GM12872 (cell line): ENCODE results near the gene CFAP20DC.

Experiments used
- CTCF ChIP-seq: IDR thresholded peaks from 3 replicates; pipeline ENCODE4 v1.5.1; 2011; ENCODE audit warnings: low read depth, mild to moderate bottlenecking, low read length, moderate library complexity; ENCODE audit not compliant: insufficient read depth

Gene CFAP20DC

GRCh38 chr3:58696093-58696492 lies 353.7 kb downstream of the CFAP20DC start:
- no peak for TF ChIP-seq CTCF

DNA sequence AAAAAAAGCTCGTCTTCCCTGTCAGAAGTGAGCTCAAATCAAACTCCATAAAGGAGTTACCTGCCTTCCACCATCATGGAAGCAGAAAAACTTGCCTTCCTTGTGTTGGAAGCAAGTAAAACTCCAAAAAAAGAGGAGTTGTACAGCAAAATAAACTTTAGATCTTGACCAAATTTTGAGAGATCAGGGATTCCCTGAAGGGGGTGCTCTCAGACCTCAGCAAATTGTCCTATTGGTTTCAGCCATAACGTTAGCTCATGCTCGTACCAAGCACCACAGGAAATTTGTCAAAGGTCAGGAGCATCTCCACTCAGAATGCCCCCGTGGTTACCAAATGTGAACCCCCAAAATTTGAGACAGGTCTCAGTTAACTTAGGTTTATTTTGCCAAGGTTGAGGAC lies 354.5 kb downstream of the CFAP20DC start:
- TF ChIP-seq CTCF, result peak; percentile 29; the same call in 1 of the 3 replicates

DNA sequence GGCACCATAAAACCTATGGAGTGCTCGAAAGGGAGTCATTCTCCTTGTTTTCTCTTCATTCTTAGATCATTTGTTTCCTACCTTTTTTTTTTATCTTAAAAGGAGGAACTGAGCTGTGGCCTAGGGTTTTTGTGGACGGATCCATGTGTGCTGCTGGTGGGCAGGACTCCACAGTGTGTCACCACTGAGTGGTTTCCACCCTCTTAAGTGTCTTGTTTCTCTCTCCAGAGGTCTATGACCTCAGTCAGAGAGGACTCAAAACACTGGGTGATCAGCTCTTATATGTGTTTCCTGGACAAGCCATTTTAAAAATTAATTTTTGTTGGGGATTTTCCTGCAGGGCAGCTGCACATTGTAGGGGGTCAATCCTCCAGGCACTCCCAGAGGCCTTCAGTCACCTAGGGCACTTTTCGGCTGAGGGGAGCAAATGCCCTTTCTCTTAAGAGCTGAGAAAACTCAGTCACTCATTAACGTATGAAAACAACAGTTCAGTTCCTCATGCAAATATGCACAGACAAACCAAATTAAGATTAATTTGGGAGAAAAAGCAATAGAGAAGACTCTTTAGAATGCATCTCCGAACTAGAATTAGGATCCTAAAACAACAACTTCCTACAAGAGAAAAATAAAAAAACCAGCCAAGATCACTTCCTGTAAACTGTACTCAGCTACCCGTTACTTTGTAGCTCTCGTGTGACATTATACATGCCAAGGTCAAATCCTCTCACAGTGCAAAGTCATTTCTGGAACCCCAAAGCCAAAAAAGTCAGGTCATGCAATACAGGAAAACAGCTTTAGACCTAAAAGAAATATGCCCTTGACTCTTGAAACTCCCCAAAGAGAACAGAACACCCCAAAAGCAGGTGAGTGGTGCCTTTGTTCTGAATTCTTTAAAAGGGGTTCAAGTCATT lies 355.6 kb downstream of the CFAP20DC start:
- peak; percentile 13; the same call in 1 of the 3 replicates for TF ChIP-seq CTCF

DNA sequence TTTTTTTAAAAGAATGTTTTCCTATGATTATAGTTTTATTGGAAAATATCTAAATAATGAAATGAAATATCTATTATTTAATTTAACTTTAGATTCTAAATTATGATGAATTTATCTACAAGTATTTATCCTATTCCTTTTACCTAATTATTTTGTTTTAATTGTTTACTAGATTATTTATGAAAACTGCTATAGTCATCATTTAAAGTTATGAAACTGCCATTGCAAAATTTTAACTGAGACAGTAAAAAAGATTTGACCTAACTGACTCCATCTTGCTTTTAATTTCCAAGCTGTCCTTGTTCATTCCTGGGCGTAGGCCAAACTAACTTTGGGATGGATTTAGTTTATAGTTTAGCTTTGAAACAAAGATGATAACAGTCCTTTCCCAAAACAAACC lies 357.3 kb downstream of the CFAP20DC start:
- no peak for TF ChIP-seq CTCF
